ENCODE measurements around the gene PACRG. TPM values are rescaled to one million over a fixed set of nuclear protein-coding genes. Genes with fewer than 3 reads are reported as not detected.

The PACRG gene
- total and polyA plus RNA-seq, 2 experiments from 2014 or later: 0.83 to 3.7 TPM

DNA sequence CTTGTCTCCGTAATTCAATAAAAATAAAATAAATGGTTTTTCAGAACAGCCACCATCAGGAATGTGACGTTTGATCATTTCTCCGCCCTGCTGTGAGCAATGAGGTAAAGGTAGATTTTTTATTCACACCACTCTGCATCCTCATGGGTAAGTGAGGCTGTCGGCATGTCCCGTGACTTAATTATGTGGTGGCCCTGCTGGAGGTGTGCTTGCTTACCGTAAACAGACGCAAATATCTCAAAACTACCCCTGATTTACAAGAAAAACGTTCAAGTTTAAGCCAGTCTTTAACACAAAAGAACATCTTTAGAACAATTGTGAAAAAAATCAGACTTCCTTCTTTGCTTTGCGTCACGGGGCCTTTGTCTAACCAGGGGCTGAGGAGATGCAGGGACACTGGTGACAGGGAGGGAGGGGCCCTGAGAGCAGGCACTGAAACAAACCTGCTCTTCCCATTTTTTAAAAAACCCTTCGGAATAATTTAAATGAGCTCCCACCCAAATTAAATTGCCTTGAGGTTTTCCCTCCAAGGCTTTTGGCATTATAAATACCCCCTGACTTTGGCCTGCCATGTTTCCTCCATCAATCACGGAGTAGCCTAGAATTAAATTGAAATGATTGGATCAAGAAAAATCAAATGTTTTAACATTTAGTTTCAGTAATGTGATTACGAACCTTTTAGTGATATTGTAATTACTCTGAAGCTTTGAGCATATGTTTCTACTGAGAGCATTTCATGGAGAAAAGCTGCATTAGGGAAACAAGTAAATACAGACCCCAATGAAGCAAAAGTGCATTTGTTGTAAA is 13.6 kb upstream of the PACRG start:
- no peaks in the 10 kb centered on the region for H3K36me3 ChIP-seq
- no peaks in the 10 kb centered on the region for H3K27me3 ChIP-seq
- H3K4me1 ChIP-seq (ENCODE audit: low read depth): peaks cover 7% of the 10 kb centered on the region
- no peak for DNase-seq (ENCODE audit: low read depth in 1 of 2, low spot score in 1 of 2)
- no peak for TF ChIP-seq CTCF (IDR thresholded peaks at IDR 0.05; ENCODE audit: low read depth, low read length)
- H3K4me3 ChIP-seq: no peak overlapping the region
- no peaks in the 10 kb centered on the region for H3K9me3 ChIP-seq (ENCODE audit: low read depth)
- H3K27ac ChIP-seq: no peak overlapping the region

- no peak for TF ChIP-seq CTCF (IDR thresholded peaks at IDR 0.05; ENCODE audit: low read depth, low read length)
- H3K27me3 ChIP-seq: no peaks in the 10 kb centered on the region
- no peaks in the 10 kb centered on the region for H3K9me3 ChIP-seq (ENCODE audit: low read depth)
- no peak for DNase-seq (ENCODE audit: low read depth in 1 of 2, low spot score in 1 of 2)
- peaks cover 11% of the 10 kb centered on the region for H3K4me1 ChIP-seq (ENCODE audit: low read depth)
- no peak overlapping the region for H3K27ac ChIP-seq
- no peaks in the 10 kb centered on the region for H3K36me3 ChIP-seq
- H3K4me3 ChIP-seq: no peak overlapping the region
Observed at GRCh38 chr6:162715601-162716000, 12.2 kb upstream of the PACRG start.

DNA sequence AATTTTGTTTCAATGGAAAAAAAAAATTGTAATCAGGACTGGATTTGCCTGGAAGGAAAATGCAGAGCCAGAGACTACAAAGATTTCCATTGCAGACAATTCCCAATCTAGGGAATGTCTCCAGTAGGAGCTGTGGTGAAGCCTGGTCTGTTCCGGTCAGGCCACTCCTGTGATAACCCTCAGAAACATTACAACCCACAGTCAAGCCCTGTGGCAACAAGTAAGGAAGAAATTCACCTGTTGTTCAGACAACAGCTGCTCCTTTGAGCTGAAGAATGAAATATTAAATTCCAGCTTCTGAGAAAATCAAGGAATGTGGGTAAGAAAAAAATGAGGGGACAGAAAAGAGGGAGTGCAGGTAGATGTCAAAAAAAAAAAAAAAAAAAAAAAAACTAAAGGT is 8.2 kb upstream of the PACRG start:
- TF ChIP-seq CTCF (IDR thresholded peaks at IDR 0.05; ENCODE audit: low read depth, low read length): no peak
- peaks cover 27% of the 10 kb centered on the region for H3K4me1 ChIP-seq (ENCODE audit: low read depth)
- DNase-seq (ENCODE audit: low read depth in 1 of 2, low spot score in 1 of 2): no peak

DNA sequence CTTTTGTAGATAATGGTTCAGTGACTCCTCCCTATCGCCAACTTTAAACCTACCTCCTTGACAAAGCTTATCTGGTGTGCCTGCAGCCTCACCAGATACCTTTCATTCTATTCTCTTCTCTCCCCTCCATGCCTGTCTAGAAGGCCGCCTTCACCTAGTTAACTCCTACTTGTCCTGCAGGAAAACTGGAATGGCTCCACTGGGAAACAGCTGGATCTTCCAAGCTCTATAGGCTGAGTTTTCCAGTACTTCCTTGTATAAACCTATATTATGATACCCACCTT is 6.4 kb upstream of the PACRG start:
- Histone ChIP-seq H3K36me3 (no peaks in the 10 kb centered on the region), H3K4me3 (no peak overlapping the region), H3K27ac (peak overlapping the region; percentile 38), H3K4me1 (ENCODE audit: low read depth) (peaks cover 28% of the 10 kb centered on the region), H3K9me3 (ENCODE audit: low read depth) (no peaks in the 10 kb centered on the region), H3K27me3 (no peaks in the 10 kb centered on the region)
- TF ChIP-seq CTCF (IDR thresholded peaks at IDR 0.05; ENCODE audit: low read depth, low read length): no peak
- DNase-seq (ENCODE audit: low read depth in 1 of 2, low spot score in 1 of 2): no peak

More for the DNA sequence above, 8.2 kb upstream of the PACRG start:
- peak overlapping the region; percentile 75 for H3K27ac ChIP-seq
- no peaks in the 10 kb centered on the region for H3K9me3 ChIP-seq (ENCODE audit: low read depth)
- no peak overlapping the region for H3K4me3 ChIP-seq
- no peaks in the 10 kb centered on the region for H3K36me3 ChIP-seq
- H3K27me3 ChIP-seq: no peaks in the 10 kb centered on the region

- Histone ChIP-seq H3K27me3 (no peaks in the 10 kb centered on the region), H3K4me1 (ENCODE audit: low read depth) (peaks cover 28% of the 10 kb centered on the region), H3K4me3 (no peak overlapping the region), H3K9me3 (ENCODE audit: low read depth) (no peaks in the 10 kb centered on the region), H3K36me3 (no peaks in the 10 kb centered on the region), H3K27ac (no peak overlapping the region)
- no peak for DNase-seq (ENCODE audit: low read depth in 1 of 2, low spot score in 1 of 2)
- no peak for TF ChIP-seq CTCF (IDR thresholded peaks at IDR 0.05; ENCODE audit: low read depth, low read length)
Observed at GRCh38 chr6:162722226-162722625, 5.5 kb upstream of the PACRG start.

Data from cardiac muscle cell (in vitro differentiated cells and primary cell).